Lung (tissue), 12 donors: ENCODE measurements around the gene TNNC1. TPM values are rescaled to one million over a fixed set of nuclear protein-coding genes. Genes with fewer than 3 reads are reported as not detected.

Source experiments
- ATAC-seq: fragments of 200-7000 bp; cut with Tn5 transposase; one replicate; pipeline ENCODE4 v1.9.1; 2020; ENCODE audit warnings: moderate number of reproducible peaks; ENCODE audit not compliant: insufficient read depth, low FRiP score
- DNase-seq, 3 donors: peaks; one replicate each; pipeline ENCODE4 v3.0.0-alpha.2; 2013 to 2017
- H3K27ac ChIP-seq, 2 donors: one replicate each; pipeline ENCODE4 v1.5.1; 2013; ENCODE audit warnings: mild to moderate bottlenecking in 2 of 2, moderate library complexity in 2 of 2, control low read depth in 1 of 2, inconsistent platforms in 1 of 2, low read depth in 1 of 2, low read length in 1 of 2
- H3K27me3 ChIP-seq, 3 donors: one replicate each; pipeline ENCODE4 v1.5.1; 2013; ENCODE audit warnings: low read length in 2 of 3; ENCODE audit not compliant: control insufficient read depth in 3 of 3, insufficient read depth in 3 of 3
- H3K36me3 ChIP-seq, 4 donors: one replicate each; pipeline ENCODE4 v1.5.1; 2013; ENCODE audit warnings: low read length in 4 of 4, mild to moderate bottlenecking in 1 of 4, moderate library complexity in 1 of 4; ENCODE audit not compliant: control insufficient read depth in 4 of 4, insufficient read depth in 4 of 4
- H3K4me1 ChIP-seq, 5 donors: one replicate each; pipeline ENCODE4 v1.5.1; 2013; ENCODE audit warnings: low read length in 5 of 5, mild to moderate bottlenecking in 2 of 5, moderate library complexity in 1 of 5; ENCODE audit not compliant: control insufficient read depth in 5 of 5, insufficient read depth in 5 of 5
- H3K4me3 ChIP-seq: one replicate; pipeline ENCODE4 v1.5.1; 2013; ENCODE audit warnings: mild to moderate bottlenecking, control low read depth, moderate library complexity
- H3K9ac ChIP-seq, 2 donors: one replicate each; pipeline ENCODE4 v1.5.1; 2013; ENCODE audit warnings: low read length in 2 of 2, control low read depth in 1 of 2; ENCODE audit not compliant: insufficient read depth in 1 of 2
- H3K9me3 ChIP-seq, 4 donors: one replicate each; pipeline ENCODE4 v1.5.1; 2013; ENCODE audit warnings: low read length in 3 of 4, mild to moderate bottlenecking in 1 of 4, moderate library complexity in 1 of 4; ENCODE audit not compliant: control insufficient read depth in 4 of 4, insufficient read depth in 3 of 4
- WGBS, 2 donors: extraction: QIAGEN DNeasy Blood & Tissue Kit; methylation state at CpG; one replicate each; pipeline ENCODE4 v1.1.7; 2013; 5-methylcytosine and 5-hydroxymethylcytosine counted together
- polyA plus RNA-seq, 2 donors: library from polyadenylated mRNA; stranded (reverse); fragments of 200-250 nt; gene quantifications; one replicate each; pipeline ENCODE4 v1.2.1, GENCODE V29; 2013
- total RNA-seq, 2 donors: library from RNA; depleted of rRNA in 1 of 2; stranded (reverse); fragments of >200 nt in 1 of 2; gene quantifications; one replicate each; pipeline ENCODE4 v1.2.1, GENCODE V29; 2014 to 2021
- TF ChIP-seq, protein P1 (sequence below): IDR thresholded peaks from 2 replicates; pipeline ENCODE4 v1.5.1; 2012; ENCODE audit warnings: mild to moderate bottlenecking; ENCODE audit errors: control extremely low read depth, extremely low read depth
- donor health status: control.
- donor health status: control.
- donor health status: Bipolar disorder and iron deficiency.
- donor health status: healthy.
- donor health status: DM: yes; HTN: yes; CAD: no.

TNNC1 gene
- total and polyA plus RNA-seq, 4 donors: 17.3 to 250 (median 33.4) TPM

DNA sequence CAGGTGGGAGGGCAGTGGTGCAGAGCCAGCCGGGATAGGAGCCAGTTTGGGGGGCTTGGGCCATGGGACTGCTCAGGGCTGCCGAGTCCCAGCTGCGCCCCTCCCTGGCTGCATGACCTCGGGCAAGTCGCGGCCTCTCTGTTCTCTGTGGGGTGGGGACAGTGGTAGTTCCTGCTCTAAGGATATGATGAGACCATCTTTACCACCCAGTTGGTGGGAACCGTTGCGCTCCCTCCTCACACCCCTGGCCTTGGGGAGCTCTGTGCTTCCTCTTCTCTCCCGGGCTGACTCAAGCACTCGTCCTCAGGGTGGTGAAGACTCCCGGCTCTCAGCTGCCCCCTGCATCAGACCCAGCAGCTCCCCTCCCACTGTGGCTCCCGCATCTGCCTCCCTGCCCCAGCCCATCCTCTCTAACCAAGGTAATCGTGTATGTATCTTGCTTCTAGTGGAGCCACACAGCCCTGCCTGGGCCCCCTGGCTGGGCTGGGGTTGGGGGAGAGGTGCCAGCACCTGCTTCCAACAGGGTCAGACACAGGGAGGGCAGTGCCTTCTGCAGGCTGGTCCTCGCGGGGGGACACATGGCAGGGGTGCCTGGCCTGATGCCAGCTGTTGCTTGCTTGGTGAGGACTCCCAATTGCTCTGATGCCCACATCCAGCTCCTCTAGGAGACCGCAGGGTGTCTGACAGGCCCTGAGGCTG is 26.2 kb upstream of the TNNC1 start:
- no peak overlapping the region for H3K9ac ChIP-seq
- peaks cover 0 to 18% (median 5%) of the 10 kb centered on the region in 5 donors for H3K4me1 ChIP-seq
- TF ChIP-seq, protein P1, sequence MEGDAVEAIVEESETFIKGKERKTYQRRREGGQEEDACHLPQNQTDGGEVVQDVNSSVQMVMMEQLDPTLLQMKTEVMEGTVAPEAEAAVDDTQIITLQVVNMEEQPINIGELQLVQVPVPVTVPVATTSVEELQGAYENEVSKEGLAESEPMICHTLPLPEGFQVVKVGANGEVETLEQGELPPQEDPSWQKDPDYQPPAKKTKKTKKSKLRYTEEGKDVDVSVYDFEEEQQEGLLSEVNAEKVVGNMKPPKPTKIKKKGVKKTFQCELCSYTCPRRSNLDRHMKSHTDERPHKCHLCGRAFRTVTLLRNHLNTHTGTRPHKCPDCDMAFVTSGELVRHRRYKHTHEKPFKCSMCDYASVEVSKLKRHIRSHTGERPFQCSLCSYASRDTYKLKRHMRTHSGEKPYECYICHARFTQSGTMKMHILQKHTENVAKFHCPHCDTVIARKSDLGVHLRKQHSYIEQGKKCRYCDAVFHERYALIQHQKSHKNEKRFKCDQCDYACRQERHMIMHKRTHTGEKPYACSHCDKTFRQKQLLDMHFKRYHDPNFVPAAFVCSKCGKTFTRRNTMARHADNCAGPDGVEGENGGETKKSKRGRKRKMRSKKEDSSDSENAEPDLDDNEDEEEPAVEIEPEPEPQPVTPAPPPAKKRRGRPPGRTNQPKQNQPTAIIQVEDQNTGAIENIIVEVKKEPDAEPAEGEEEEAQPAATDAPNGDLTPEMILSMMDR: no peak
- 81 to 82% methylated on average over 16 of the region's 16 CpGs for WGBS, 2 donors
- no peak overlapping the region for H3K27ac ChIP-seq
- no peak for ATAC-seq
- no peak overlapping the region for H3K4me3 ChIP-seq
- DNase-seq: no peak
- H3K36me3 ChIP-seq: peaks cover 26 to 77% (median 60%) of the 10 kb centered on the region in 4 donors
- H3K9me3 ChIP-seq: no peaks in the 10 kb centered on the region
- no peaks in the 10 kb centered on the region for H3K27me3 ChIP-seq

DNA sequence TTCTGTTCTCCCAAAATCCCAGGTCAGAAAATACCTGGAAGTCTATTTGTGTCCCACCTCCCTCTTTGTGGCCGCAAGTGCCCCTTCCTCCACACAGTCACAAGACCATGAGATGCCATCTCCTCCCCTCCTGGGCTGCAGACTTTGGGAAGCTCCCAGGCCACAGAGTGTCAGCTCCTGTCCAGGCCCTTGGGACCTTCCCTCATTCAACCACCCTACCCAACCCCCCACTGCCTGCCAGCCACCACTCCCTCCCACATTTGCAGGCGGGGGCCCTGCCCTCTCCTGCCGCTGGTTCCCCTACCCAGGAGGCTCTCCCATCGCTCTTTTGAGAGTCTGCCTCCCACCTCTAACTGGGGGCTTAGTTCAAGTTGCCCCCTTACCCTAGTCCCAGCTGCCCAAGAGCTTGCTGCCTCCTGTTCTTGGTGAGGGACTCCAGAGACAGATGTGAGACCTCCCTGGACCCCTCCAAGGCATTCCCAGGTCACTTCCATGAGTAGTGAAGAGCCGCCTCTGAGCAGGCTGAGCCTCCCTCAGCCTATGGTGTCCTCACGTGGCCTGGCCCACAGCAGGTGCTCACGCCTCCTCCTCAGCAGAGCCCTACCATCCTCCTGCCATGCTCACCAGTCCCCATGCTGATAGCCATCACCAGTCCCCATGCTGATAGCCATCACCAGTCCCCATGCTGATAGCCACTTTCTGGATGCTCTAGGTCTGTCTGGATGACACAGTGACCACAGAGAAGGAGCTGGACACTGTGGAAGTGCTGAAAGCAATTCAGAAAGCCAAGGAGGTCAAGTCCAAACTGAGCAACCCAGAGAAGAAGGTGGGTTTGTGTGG is 25.4 kb upstream of the TNNC1 start:
- no peak overlapping the region for H3K4me3 ChIP-seq
- no peak overlapping the region for H3K27ac ChIP-seq
- no peak for ATAC-seq
- peaks cover 27 to 79% (median 61%) of the 10 kb centered on the region in 4 donors for H3K36me3 ChIP-seq
- no peaks in the 10 kb centered on the region for H3K27me3 ChIP-seq
- no peak for DNase-seq
- WGBS, 2 donors: 97% methylated on average over 7 of the region's 7 CpGs
- peaks cover 0 to 11% (median 5%) of the 10 kb centered on the region in 5 donors for H3K4me1 ChIP-seq
- H3K9ac ChIP-seq: no peak overlapping the region
- no peaks in the 10 kb centered on the region for H3K9me3 ChIP-seq
- TF ChIP-seq, protein P1: no peak

DNA sequence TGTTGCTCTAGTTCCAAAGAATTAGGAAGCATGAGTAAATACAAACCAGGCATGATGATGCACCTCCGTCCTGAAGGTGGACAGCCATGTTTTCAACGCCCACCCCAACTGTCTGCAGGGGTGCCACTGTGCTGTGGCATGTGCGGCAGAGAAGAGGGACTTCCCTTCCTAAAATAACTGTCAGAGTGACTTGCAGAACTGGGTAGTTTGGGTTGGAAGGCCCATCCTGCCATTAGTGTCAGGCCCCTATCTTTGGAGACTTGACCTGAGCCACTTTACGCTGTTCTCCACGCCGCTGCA is 23.9 kb upstream of the TNNC1 start:
- Histone ChIP-seq H3K27me3 (no peaks in the 10 kb centered on the region), H3K36me3 (peaks cover 32 to 84% (median 71%) of the 10 kb centered on the region in 4 donors), H3K9me3 (no peaks in the 10 kb centered on the region), H3K27ac (no peak overlapping the region), H3K4me3 (no peak overlapping the region), H3K9ac (no peak overlapping the region), H3K4me1 (peaks cover 0 to 1% (median 0%) of the 10 kb centered on the region in 5 donors)
- TF ChIP-seq, protein P1: no peak
- DNase-seq (no peak), ATAC-seq (no peak)
- WGBS, 2 donors: 77 to 91% methylated on average over 6 of the region's 6 CpGs
